Measurements from ENCODE around the gene FIZ1.
"Not testable (repeated sequence)": the region's sequence is repeated elsewhere in the genome, so short reads cannot be mapped to it uniquely, and the experiment has no call there.

FIZ1 gene

DNA sequence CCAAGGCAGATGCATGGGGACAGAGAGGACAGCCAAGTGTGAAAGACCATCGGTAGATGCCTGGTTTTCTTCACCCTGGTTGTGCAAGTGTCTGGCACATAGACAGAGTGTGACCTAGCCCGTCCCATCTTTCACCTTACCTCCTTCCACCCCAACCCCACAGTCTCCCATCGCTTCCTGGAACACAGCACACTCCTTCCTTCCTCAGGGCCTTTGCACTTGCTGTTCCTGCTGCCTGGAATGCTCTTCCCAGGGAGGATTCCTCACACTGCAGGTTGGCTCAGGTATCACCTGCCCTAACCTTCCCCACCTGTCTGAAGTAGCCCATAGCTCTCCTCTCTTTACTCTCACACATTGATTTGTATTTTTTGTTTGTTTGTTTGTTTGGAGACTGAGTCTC, 3.0 kb downstream of the FIZ1 start:
- no peak for DNase-seq

DNA sequence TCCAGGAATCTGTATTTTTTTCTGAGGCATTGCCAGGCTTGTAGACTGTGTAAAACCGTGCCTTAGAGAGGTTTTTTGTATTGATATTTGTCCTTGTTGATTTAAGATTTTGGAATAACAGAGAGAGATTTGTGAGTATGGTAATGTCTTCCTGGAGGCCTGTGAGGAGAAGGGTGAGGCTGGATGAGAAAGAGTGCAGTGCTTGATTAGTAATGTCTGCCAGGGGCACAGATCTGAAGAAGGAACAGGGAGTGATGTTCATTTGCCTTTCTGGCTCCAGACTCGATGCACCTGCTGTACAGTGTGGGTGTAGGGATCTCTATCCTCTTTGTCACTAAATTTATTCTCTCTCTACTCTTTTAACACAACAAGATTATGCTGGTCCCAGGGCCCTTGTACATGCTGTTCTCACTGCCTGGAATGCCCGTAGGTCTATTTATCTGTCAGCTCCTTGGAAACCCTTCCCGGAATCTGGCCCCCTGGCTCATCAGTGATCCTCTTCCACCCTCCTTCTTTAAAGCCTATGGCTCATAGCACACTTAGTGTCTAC, 4.2 kb downstream of the FIZ1 start:
- no peak for DNase-seq

DNA sequence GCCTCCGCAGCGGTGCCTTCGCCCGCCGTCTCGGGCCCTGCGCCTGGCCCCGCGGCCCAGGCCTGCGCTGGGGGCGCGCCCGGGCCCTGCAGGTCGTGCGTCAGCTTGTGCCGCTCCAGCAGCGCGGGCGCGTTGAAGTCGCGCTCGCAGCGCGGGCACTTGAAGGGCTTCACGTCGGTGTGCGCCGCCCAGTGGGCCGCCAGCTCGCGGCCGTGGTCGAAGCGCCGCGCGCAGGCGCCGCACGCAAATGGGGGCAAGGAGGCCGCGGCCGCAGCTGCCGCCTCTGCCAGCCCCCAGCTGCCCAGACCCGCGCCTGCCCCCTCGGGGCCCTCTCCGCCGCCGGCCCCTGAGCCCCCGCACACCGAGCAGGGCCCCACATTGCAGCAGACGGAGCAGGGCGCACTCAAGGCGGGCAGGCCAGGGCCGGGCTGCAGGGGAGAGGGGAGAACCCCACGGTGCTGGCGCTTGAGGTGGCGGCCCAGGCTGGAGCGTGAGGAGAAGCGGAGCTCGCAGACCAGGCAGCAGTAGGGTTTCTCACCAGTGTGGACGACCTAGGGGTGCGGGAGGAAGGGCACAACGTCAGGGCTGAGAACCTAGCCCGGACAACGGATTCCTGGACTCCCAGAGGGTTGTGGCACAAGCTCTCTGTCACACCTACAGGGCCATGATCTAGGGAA, 6.1 kb downstream of the FIZ1 start:
- no peak for DNase-seq

DNA sequence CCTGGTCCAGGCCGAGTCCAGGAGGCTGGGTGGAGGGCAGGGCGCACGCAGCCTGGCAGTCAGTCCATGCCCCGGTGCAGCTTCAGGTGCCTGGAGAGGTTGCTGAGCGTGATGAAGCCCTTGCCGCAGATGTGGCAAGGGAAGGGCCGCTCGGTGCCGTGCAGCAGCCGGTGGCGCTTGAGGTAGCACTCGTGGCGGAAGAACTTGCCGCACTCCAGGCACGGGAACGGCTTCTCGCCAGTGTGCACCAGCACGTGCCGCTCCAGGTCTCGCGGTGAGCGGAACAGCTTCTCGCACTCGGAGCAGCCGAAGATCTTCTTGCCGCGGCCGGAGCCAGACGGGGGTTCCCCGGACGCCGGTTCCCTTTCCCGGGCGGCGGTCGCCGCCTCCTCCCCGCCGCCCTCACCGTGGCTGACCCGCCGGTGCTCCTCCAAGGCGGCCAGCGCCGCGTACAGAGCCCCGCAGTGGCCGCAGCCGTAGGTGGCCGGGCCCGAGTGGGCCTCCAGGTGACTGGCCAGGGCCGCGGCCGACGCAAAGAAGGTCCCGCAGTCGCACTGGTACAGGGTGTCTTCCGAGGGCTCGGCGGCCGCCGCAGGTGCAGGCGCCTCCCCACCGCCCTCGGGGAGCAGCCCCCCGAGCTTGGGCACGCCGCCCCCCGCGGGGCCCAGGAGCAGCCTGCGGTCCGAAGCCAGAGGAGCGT, 6.8 kb downstream of the FIZ1 start:
- no peak for DNase-seq

DNA sequence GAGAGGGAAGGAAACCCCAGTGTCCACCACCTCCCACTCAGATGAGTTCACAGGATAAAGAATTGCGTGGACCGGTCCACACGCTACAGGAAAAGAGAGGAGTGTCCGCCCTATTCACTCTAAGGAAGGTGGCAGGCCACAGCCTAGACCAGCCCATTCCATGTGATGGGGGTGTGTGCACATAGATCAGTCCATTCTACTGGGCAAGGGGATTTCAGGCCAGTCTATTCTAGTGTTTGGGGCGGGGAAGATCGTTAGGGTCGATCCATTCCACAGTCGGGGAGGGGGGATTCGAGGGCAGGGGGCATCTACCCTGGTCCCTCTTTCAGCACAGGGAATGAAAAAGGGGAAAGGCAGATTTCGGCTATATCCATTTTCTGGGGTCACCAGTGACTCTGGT, 7.8 kb downstream of the FIZ1 start:
- DNase-seq: no peak

DNA sequence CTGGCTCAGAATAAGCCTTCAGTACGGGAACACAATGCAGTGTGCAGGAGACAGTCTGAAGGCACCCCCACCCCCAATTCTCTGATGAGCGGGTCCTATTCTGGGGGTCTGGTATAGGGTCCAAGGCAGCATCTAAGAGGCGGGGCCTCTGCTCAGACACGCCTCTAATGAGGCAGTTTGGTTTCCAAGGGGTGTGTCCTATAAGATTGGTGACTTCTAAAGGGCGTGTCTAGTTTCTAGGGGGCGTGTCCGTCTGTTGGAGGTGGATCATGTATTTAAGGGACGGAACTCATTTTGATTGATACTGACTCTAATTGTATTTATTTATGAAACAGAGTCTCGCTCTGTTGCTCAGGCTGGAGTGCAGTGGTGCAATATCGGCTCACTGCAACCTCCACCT, 8.7 kb downstream of the FIZ1 start:
- no peak for DNase-seq

DNA sequence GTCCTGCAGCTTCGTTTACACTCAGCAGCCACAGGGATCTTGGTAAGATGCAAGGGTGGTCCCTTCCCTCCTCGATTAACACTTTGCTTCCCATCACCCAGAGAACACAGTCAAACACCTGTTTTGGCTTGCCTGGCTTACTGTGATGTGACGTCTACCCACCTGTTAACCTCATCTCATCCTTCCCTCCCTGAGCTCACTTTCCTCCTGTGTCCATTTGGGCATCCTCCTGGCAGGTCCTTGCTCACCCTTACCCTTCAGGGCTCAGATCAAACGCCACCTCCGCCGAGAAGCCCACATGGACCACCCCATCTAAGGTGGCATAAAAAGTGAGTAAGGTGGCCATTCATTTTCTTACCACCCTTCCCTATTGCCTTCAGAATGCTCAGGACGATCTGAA, 9.2 kb downstream of the FIZ1 start:
- no peak for DNase-seq

DNA sequence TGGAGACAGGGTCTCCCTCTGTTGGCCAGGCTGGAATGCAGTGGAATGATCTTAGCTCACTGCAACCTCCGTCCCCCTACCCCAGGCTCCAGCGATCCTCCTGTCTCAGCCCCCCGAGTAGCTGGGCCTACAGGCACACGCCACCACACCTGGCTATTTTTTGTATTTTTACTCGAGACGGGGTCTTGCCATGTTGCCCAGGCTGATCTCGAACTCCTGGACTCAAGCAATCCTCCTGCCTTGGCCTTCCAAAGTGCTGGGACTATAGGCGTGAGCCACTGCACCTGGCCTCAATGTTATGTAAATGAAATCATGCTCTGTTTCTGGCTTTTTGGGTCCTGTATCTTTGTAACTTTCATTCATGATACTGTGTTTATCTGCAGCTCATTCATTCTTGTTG, 10.6 kb downstream of the FIZ1 start:
- no peak for DNase-seq

DNA sequence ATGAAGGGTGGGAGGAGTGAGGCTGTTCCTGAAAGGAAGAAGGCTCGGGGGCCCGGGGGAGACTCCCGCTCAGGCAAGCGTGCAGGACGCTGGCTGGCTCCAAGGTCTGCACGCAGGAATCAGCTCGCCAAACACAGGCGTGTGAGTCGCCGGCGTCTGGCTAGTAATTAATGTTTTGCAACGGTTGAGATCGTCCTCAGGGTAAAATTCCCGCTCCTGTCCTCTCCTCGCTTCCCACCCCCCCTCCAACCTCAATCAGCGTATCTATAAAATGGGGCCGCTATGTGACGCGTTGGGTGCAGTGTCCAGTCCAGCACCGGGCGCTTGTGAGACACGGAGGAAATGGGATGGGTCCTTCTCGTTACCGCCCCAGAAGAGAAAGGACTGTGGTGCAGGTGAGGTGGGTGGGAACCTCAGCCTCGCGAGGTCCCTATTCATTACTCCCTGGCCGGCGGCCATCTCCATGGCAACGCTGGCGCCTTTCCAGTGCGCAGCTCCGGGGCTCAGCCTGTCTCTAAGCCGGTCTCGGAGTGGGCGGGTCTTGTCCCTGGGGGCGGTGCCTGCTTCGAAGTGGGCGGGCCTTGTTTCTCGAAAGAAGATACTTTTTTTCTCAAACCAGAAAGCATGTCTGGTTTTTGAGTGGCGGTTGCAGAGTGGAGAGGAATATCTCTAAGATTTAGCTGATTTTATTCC, 12.2 kb downstream of the FIZ1 start:
- peak; percentile 5 to 94 (median 85) for DNase-seq

DNA sequence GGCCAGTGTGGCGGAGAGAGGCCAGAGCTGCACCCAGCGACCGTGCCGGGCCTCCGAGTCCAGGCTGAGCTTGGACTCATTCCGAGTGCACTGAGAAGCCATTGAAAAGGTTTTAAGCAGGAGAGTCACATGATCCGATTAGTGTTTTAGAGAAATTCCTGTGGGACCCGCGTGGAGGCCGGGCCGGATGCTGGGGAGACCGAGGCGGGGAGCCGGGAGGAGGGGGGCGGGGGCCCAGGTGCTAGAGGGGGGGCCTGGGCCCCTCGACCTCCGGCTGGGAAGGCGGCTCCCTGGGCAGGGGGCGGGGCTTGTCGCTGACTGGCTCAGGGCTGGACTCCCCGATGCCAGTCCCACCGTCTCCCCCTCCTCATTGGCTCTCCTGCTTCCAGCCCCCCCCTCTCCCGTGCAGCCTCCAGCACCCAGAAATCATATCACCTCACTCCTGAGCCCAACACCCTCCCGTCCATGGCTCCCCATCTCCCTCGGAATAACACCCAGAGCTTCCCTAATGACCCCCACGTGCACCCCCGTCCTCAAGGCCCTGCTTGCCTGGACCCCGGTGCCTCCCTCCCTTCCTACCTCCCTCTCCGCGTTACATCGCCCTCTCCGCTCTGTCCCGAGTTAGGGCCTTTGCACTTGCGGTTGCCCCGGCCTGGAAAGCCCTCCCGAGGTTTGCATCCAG, 13.5 kb downstream of the FIZ1 start:
- DNase-seq: peak in 50 of 51 donors; percentile 22 to 84 (median 66)

DNA sequence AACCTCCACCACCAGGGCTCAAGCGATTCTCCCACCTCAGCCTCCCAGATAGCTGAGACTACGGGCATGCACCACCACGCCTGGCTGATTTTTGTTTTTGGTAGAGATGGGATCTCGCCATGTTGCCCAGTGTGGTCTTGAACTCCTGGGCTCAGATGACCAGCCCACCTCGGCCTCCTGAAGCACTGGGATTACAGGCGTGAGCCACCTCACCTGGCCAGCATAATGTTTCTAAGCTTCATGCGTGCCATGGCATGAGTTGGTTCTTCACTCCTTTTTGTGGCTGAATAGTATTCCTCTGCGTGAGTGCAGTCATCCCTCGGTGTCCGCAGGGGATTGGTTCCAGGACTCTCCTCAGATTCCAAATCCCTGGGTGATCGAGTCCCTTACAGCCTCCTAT, 14.4 kb downstream of the FIZ1 start:
- DNase-seq: no peak

DNA sequence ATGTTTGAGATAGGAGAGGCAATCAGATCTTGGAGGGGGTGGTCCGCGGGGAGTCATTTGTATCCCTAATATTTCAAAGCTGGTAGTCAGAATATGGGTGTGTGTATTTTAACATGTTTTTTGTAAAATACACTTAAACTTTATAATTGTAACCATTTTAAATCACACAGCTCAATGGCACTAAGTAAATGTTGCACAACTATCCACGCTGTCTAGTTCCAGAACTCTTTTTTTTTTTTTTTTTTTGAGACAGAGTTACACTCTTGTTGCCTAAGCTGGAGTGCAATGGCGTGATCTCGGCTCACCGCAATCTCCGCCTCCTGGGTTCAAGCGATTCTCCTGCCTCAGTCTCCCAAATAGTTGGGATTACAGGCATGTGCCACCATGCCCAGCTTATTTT, 15.4 kb downstream of the FIZ1 start:
- not testable (repeated sequence) for DNase-seq

DNA sequence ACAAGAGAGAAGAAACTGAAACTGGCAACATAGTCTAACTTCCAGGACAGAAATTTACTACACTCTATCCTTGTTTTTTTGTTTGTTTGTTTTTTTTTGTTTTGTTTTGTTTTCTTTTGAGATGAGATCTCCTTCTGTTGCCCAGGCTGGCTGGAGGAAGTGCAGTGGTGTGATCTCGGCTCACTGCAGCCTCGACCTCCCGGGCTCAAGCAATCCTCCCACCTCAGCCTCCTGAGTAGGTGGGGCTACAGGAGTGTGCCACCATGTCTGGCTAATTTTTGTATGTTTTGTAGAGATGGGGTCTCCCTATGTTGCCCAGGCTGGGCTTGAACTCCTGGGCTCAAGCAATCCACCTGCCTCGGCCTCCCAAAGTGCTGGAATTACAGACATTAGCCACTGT, 17.0 kb downstream of the FIZ1 start:
- DNase-seq: not testable (repeated sequence)

DNA sequence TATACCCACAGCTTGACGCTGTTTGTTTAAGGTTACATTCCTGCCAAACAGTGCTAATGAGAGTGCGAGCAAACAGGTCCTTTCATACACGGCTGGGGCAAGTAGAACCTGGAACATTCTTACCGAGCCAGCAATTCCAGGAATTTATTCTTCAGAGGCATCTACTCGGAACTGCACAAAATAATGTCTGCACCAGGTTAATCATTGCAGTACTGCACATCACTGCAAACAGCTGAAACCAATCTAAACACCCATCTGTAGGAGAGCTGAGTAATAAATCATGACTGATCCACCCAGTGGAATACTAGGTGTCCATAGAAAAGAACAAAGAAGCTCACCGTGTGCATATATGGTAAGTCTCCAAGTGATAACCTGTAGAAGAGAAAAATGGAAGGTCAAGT, 17.5 kb downstream of the FIZ1 start:
- no peak for DNase-seq

DNA sequence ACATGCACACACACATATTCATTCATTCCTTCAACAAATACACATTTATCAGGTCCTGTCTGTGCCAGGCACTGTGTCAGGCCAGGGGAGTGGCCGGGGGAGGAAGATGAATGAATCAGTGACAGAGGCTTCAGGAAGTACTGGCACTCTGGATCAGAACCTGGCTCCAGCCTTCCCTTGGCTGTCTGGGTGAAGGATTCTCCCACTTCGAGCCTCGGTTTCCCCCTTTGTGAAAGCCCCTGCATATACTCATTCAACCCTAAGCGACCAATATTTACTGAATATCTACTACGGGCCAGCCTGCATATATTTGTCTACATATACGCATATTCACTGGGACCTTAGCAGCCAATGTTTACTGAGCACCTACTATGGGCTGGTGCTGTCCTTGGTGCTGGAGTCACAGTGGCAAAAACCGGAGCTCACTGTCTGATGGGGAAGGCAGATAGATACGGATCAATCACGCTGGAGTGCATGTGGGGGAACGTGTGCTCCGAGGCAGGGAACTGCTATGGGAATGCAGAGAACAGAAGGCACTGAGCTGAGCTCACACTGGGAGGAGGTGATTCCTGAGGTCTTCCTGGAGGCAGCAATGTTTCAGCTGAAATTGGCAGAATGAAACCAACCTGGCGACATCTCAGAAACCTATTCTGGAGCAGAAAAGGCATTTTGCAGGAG, 18.0 kb downstream of the FIZ1 start:
- peak in 3 of 51 donors; percentile 18 to 64 (median 35) for DNase-seq

DNA sequence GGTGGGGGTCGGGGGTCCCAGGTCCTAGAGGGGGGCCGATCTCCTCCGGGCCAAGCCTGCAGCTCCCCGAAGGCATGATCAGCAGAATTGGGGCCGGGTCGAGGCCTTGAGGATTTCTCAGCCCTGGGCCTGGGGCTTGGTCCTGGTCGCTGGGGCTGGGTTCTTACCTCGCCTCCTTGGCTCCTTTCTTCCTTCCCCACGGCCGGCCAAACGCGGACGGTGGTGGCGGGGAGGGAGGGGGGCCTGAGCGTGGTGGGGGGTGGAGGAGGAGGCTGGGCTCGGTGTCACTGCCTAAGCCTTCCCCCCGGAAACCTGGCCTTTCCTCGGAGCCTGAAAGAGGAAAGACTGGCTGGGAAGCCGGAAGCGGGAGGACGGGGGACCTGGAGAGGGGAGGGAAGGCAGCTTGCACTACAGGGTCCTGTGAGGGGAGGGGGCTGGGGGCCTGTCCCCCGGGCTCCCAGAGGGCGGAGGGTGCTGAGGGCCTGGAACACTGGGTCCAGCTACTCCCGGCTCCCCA, 18.6 kb downstream of the FIZ1 start, which contains the start of gene ZNF579:
TSS of gene ZNF579 (minus strand) at position 221 of the 517 bp plus-strand sequence. CDS start 1,209 bp downstream, outside the sequence.
- peak; percentile 46 to 94 (median 82) for DNase-seq

DNA sequence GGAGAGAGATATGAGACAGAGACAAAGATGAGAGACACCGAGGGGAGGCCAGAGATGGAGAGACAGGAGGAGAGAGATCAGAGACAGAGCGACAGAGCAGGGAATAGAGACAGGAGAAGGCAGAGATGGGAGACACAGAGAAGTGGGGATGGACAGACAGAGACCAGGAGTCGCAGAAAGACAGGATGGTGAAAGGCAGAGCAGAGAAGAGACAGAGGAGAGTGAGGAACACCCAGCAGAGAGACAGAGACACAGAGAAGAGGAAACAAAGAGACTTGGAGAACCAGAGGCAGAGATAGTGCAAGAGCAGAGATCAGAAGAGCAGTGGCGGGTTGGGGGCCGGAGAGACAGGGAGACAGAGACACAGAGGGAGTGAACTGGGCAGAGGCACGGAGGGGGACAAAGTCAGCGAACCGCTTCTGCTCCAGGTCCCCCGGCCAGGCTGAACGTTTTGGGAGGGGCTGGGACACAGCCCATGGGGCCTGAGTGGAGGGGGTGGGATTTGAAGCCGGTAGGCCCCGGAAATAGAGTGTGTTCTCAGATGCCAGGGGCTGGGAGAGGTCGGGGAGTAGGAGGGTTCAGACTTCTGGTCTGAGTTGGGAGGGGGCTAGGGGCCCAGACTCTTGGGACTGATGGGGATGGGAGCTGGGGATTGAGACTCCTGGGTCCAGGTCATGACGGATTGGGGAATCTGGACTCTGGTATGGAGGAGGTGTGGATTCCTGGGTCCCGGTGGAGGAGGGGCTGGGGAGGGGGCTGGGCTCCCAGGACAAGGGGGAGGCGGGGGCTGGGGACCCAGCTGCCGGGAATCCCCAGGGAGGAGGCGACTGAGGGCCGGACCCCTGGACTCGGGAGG, 19.3 kb downstream of the FIZ1 start:
- DNase-seq: peak in 10 of 51 donors; percentile 14 to 60 (median 36)

DNA sequence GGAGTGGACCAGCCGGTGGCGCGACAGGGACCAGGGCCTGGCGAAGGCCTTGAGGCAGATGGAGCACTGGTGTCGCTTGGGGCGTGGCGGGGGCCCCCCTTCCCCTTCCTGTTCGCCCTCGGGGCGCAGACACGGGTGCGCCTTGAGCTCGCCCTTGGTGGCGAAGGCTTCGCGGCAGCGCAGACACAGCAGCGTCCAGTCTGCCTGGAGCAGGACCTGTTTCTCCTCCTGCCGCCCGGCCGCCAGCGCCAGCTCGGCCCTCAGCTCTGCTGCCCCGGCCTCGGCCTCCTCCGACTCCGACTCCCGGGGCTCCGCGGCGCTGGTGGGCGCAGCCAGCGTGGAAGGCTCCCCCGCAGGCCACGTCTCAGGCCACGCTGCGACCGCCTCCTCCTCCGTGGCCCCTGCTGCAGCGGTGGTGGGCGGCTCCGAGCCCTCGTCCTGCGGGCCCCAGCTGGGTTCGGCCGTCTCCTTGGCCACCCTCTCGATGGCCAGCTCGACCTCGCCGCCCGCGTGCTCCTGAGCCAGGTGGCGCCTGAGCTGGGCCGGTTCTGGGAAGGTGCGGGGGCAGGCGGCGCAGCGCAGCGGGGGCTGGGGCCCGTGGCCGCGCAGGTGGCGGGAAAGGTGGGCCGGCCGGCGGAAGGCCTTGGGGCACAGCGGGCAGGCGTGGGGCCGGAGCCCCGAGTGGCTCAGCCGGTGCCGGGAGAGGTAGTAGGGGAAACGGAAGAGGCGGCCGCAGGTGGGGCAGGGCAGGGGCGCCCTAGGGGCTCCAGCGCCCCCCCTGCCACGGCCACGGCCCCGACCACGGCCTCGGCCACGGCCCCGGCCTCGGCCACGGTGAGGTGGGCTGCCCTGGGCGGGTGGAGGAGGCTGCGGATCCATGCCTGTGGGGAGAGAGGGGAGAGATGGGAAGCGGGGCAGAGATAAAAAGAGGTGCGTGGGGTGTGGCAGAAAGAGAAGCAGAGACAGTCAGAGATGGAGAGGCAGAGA, 20.3 kb downstream of the FIZ1 start:
- DNase-seq: no peak
